ENCODE results near the gene DNAAF5.
"Not testable (repeated sequence)": the region's sequence is repeated elsewhere in the genome, so short reads cannot be mapped to it uniquely, and the experiment has no call there.

Gene DNAAF5

DNA sequence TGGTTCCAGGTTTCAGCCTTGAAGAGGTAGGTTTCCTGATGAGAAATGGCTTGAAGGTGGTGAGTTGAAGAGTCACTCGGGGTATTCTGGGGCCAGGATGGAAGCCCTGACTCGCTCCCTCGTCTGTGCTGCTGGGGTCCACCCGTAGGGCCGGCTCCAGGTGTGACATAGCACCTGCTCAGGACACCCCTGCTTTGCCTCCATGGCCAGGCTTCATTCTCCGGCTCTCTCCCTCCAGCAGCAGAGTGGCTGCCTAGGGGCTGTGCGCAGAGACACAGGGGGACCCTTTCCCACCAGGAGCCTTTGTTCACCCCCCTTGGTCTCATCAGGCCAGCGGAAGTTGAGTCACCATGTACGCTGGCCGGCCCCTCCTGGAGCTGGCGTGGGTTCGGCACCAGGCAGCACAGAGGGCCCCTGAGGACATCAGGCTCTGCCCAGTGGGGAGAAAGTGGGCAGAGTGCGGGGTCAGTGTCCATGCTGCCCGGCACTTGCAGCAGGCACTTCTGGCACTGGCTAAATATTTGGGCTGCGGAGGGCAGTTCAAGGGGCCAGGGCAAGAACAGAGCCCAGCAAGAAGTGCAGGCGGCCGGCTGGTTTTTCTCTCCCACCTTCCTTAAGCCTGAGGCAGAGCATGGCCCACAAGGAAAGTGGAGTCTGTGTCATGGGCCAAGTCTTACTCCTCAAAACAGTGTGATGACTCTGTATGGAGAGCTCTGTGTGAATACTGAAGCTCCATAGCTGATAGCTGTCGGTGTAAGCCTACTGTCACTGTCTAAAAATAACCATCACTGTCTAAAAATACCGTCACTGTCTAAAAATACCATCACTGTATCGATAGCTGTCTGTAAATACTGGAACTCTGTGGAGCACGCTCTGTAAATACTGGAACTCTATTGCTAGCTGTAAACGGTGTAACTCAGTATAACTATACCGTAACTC lies 4.3 kb downstream of the DNAAF5 start:
- DNase-seq (ENCODE audit: low spot score): no peak

DNA sequence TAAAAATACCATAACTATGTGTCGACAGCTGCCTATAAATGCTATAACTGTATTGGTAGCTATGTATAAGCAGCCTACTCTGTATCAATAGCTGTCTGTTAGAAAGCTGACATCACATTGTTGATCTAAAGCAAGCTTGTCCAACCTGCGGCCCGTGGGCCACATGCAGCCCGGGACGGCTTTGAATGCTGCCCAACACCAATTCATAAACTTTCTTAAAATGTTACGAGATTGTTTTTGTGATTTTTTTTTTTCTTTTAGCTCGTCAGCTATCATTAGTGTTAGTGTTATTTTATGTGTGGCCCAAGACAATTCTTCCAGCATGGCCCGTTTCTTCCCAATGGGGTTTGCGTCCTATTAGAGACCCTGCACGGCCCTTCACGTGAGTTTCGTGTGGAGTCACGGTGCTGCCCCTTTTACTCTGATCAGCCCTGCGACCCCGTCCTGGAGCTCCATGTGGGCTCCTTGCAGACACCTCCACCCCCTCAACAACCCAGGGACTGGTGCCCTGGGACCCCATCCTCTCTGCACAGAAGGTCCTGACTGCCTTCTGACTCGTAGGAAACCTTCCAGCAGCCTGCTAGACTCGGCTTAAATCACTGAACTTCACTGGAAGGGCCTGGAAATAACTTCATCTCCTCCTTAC lies 5.1 kb downstream of the DNAAF5 start:
- no peak for DNase-seq (ENCODE audit: low spot score)

- DNase-seq (ENCODE audit: low spot score): peak; percentile 15
These were observed 5.6 kb downstream of the DNAAF5 start for GRCh38 chr7:732094-732541.

DNA sequence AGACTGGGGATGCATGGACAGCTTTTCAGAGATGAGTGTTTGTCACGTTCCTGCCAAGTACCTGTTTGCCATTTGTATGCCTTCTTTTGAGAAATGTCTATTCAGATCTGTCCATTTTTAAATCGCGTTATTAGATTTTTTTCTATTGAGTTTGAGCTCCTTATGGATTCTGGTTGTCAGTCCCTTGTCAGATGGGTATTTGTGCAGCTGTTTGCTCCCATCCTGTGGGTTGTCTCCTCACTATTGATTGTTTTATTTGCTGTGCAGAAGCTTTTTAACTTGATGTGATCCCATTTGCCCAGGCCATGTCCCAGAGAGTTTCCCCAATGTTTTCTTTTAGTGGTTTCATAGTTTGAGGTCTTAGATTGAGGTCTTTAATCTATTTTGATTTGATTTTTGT lies 6.1 kb downstream of the DNAAF5 start:
- no peak for DNase-seq (ENCODE audit: low spot score)

- no peak for DNase-seq (ENCODE audit: low spot score)
These were observed 7.7 kb downstream of the DNAAF5 start for GRCh38 chr7:734214-734613.

GRCh38 chr7:734808-735207 lies 8.3 kb downstream of the DNAAF5 start:
- no peak for DNase-seq (ENCODE audit: low spot score)

DNA sequence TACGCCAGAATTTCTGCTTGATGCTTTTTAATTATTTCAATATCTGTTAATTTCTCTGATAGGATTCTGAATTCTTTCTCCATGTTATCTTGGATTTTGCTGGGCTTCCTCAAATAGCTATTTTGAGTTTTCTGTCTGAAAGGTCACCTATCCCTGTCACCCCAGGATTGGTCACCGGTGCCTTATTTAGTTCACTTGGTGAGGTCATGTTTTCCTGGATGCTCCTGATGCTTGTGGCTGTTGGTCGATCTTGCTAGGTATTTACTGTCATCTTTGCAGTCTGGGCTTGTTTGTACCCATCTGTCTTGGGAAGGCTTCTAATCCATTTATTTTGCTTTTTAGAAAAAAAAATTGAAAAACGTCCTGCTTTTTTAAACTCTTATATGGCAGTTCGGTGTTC lies 11.7 kb downstream of the DNAAF5 start:
- no peak for DNase-seq (ENCODE audit: low spot score)

GRCh38 chr7:738723-739454 lies 12.4 kb downstream of the DNAAF5 start:
- DNase-seq (ENCODE audit: low spot score): no peak

DNA sequence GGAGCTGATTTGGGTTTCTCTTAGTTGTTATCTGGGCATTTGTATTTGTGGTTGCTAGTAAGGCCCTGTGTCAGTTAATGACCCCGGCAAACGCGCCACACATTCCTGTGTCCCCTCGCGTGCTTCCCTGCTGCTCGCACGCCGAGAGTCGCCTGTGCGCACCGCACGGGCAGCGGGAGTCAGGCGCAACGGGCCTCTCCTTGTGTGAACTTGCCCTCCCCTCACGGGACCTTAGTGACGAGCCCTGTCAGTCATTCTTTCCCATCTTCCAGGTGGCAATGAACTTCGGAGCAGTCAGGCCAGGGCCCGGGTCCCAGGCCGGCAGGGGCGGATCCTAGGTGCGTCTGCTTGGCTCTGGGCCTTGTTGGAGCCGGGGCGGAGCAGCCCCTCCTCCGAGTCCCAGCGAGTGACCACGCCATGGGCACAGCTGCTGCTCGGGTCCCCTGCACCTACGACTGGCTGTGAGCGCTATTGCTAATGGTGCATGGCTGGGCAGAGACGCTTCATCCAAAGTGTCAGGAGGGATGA lies 13.0 kb downstream of the DNAAF5 start:
- DNase-seq (ENCODE audit: low spot score): no peak

DNA sequence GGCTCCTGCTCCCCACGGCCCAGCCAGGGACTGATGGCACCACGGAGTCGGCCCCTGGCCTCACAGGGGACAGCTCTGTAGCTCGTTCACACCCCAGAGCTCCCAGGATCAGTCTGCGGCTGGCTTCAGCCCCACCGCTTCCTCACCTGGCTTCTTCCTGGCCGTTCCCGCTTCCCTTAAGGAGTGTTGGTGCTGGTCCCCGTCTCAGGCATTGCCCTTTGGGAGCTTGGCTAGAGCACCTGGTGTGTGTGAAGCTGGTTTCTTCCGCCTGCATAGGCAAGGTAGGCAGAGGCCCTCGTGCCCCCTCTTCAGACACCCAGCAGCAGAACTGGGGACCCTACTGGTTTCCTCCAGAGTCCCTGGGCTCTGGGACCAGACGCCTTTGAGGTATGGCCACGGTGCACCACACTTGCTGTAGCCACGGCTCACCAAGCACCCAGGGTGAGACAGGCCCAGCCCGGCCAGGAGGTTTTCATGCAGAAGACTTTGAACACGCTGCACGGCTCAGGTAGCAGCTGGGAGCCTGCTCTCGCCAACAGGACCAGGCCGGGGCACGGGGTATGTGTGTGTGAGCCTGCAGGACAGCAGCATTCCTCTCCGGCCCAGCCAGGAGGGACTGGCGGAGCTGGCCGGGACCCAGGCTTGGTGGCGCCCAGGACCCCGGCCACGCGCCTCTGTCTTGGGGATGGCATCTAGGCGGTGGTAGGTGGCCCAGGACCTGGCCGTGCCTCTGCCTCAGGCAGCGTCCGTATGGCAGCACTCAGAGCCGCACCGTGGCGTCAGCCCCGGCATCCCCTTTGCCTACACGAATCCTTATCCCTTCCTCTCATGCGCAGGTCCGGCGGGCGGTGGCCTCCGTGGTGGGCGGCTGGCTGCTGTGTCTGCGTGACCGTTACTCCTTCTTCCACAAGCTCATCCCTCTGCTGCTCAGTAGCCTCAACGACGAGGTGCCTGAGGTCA lies 13.8 kb downstream of the DNAAF5 start:
- DNase-seq (ENCODE audit: low spot score): no peak

DNA sequence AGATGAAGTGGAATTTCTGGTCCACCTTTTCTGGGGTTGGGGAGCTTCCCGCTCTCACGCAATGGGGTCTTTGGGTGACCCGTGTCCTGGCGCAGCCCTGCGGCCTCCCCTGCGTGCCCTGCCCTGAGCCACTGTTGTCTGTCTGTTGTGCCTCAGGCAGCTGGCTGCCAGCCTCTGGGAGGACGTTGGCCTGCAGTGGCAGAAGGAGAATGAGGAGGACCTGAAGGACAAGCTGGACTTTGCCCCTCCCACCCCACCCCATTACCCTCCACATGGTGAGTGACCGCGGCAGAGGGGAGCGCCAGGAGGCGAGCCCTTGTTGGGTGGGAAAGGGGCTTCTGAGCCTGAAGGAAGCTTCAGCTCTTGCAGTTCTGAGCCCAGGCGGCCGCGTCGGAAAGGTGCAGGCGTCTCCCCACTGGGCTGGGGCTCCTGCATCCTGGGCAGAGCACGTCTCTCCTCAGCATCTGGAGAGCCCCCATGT lies 14.7 kb downstream of the DNAAF5 start:
- no peak for DNase-seq (ENCODE audit: low spot score)

GRCh38 chr7:741850-742249 lies 15.4 kb downstream of the DNAAF5 start:
- DNase-seq (ENCODE audit: low spot score): no peak

DNA sequence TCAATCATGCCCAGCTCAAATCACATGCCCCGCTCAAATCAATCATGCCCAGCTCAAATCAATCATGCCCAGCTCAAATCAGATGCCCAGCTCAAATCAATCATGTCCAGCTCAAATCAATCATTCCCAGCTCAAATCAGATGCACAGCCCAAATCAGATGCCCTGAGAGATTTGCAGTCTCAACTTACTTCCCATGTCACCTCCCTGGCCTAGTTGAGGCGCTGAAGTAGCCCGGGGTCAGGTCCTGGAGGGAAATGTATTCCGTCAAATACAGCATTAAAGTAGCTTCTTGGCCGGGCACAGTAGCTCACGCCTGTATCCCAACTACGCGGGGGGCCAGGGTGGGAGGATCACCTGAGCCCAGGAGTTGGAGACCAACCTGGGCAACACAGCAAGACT lies 16.3 kb downstream of the DNAAF5 start:
- no peak for DNase-seq (ENCODE audit: low spot score)

DNA sequence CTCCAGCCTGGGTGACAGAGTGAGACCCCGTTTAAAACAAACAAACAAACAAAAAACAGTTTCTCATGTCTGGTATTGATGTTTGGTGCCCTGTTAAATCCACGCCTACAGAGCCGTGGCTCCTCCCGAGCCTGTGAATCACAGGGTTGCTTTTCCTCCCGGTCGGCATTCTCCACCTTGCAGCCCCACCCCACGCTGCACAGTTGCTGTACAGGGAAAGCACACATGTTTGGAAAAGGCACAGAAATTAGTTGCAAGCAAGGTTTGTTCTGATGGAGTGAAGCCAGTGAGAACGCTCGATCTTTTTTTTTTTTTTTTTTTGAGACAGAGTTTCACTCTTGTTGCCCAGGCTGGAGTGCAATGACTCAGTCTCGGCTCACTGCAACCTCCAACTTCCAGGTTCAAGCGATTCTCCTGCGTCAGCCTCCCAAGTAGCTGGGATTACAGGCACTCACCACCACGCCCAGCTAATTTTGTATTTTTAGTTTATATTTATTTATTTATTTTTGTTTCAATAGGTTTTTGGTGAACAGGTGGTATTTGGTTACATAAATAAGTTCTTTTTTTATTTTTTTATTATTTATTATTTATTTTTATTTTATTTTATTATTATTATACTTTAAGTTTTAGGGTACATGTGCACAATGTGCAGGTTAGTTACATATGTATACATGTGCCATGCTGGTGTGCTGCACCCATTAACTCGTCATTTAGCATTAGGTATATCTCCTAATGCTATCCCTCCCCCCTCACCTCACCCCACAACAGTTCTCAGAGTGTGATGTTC lies 17.0 kb downstream of the DNAAF5 start:
- not testable (repeated sequence) for DNase-seq (ENCODE audit: low spot score)

DNA sequence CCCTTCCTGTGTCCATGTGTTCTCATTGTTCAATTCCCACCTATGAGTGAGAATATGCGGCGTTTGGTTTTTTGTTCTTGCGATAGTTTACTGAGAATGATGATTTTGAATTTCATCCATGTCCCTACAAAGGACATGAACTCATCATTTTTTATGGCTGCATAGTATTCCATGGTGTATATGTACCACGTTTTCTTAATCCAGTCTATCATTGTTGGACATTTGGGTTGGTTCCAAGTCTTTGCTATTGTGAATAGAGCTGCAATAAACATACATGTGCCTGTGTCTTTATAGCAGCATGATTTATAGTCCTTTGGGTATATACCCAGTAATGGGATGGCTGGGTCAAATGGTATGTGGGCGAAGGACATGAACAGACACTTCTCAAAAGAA lies 17.6 kb downstream of the DNAAF5 start:
- not testable (repeated sequence) for DNase-seq (ENCODE audit: low spot score)

DNA sequence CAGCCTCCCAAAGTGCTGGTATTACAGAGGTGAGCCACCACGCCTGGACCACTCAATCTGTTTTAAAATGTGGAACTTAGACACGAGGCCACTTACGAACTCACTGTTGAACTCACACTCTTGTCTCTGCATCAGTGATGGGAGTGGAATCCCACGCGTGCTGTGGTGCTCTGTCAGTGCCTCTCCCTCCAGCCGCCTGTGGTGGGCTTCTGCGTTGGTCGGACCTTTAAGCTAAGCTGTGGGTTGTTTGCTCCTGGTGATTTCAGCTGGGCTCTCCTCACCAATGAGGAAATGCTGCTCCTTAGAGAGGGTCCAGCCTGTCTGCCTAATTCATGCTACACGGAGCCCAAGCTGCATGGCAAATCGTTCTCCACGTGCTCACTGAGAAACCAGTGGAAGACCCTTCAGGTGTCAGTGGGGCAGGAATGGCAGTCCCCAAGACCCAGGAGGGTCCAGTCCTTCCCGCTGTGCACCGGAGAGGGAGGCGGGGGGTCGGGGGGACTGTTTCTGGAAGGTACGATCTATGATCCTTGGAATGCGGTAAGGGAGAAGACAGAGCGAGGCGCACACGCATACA lies 18.4 kb downstream of the DNAAF5 start:
- DNase-seq (ENCODE audit: low spot score): no peak

DNA sequence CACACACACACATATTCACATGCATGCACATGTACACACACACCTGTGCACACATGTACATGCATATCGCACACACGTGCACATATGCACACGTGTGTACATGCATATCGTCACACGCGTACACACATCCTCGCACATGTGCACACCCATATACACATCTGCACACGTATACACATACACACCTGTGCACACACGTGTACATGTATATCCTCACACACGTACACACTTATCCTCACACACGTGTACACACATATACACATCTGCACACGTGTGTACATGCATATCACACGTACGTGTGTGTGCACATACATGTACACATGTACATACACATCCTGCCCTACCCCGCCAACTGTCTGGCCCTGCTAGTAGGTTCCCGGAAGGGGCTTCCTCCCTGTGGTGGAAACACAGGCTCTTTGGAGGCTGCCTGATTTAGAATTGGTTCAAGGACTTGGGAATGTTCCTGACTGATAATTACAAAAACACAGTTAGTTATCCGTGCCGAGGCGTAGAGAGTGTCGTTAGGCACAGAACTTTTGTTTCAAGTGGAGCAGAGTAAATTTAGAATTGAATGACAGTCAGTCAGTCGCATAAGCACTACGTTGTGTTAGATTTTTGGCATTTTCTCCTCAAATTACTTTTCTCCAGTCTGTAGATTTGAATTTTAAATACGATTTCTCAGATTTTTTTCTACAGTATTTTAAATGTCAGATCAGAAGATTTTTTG lies 19.1 kb downstream of the DNAAF5 start:
- DNase-seq (ENCODE audit: low spot score): no peak

DNA sequence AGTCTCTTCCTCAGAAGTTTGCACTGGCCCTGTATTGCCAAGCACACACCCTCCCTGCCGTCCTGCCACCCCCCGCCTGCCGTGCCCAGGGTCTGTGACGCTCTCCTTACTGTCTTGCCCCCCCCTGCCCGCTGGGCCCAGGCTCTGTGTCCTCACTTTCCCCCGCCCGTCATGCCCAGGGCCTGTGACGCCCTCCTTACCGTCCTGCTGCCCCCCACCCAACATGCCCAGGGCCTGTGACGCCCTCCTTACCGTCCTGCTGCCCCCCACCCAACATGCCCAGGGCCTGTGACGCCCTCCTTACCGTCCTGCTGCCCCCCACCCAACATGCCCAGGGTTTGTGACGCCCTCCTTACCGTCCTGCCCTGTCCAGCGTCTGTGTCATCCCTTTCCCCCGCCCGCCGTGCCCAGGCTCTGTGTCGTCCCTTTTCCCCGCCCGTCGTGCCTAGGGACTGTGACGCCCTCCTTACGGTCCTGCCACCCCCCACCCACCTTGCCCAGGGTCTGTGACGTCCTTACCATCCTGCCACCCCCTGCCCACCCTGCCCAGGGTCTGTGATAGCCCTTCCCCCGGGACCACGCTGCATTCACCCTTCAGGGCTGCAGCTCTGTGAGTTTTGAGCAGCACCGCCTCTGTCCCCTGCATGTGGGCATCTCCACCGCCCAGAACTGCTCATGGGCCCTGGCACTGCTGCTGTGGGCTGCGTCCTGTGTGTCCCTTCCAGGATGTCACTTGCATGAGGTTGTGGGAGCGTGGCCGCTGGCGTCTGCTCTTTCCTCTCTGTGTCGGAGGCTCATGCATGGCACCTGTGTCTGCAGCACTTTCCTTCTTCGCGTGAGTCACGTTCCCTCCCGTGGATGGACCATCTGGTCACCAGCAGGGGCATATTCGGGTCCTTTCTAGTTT lies 19.9 kb downstream of the DNAAF5 start:
- DNase-seq (ENCODE audit: low spot score): no peak

All from pons (tissue), 1 donor.